ENCODE results near the gene CGB1.
A peak's percentile ranks its signal among the peaks of the same experiment; 100 is the strongest.
"Not testable (repeated sequence)": the region's sequence is repeated elsewhere in the genome, so short reads cannot be mapped to it uniquely, and the experiment has no call there.

CGB1 gene

GRCh38 chr19:49056101-49056901 lies 19.6 kb upstream of the CGB1 start:
- Mint-ChIP-seq H3K4me3 (peak overlapping the region; percentile 76 to 78 (median 77)), H3K27ac (no peak overlapping the region), H3K36me3 (ENCODE audit: low read depth) (no peaks in the 10 kb centered on the region), H3K9me3 (no peaks in the 10 kb centered on the region), H3K4me1 (peaks cover 16% of the 10 kb centered on the region), H3K27me3 (ENCODE audit: low read depth) (peaks cover 71% of the 10 kb centered on the region)
- peak in 2 of 3 experiments; percentile 16 to 32 for TF ChIP-seq CTCF (IDR thresholded peaks at IDR 0.05; ENCODE audit: unreplicated experiment in 3 of 3)

GRCh38 chr19:49050376-49051033 lies 13.8 kb upstream of the CGB1 start:
- H3K27ac Mint-ChIP-seq; H3K36me3 Mint-ChIP-seq (ENCODE audit: low read depth); H3K4me3 Mint-ChIP-seq; H3K9me3 Mint-ChIP-seq; H3K4me1 Mint-ChIP-seq: not testable (repeated sequence)
- H3K27me3 Mint-ChIP-seq (ENCODE audit: low read depth): peaks cover 25% of the 10 kb centered on the region

- H3K4me1 Mint-ChIP-seq; H3K27ac Mint-ChIP-seq; H3K9me3 Mint-ChIP-seq; H3K4me3 Mint-ChIP-seq; H3K36me3 Mint-ChIP-seq (ENCODE audit: low read depth): not testable (repeated sequence)
- peaks cover 20% of the 10 kb centered on the region for H3K27me3 Mint-ChIP-seq (ENCODE audit: low read depth)
Measured at GRCh38 chr19:49049834-49050233, 13.1 kb upstream of the CGB1 start.

- not testable (repeated sequence) for H3K4me1 Mint-ChIP-seq; H3K36me3 Mint-ChIP-seq (ENCODE audit: low read depth); H3K4me3 Mint-ChIP-seq; H3K9me3 Mint-ChIP-seq; H3K27ac Mint-ChIP-seq
- peaks cover 17% of the 10 kb centered on the region for H3K27me3 Mint-ChIP-seq (ENCODE audit: low read depth)
Measured at GRCh38 chr19:49049011-49049410, 12.3 kb upstream of the CGB1 start, which contains the start of gene CGB8. CGB8 (minus strand) TSS chr19:49049111; CDS start chr19:49048739, 372 bp downstream.

- not testable (repeated sequence) for H3K4me1 Mint-ChIP-seq; H3K9me3 Mint-ChIP-seq; H3K27ac Mint-ChIP-seq; H3K4me3 Mint-ChIP-seq; H3K27me3 Mint-ChIP-seq (ENCODE audit: low read depth); H3K36me3 Mint-ChIP-seq (ENCODE audit: low read depth)
Measured at GRCh38 chr19:49043548-49043947, 6.9 kb upstream of the CGB1 start, which contains the start of gene CGB5. CGB5 (plus strand) TSS chr19:49043848; CDS start chr19:49044210, 362 bp downstream.

- H3K4me3 Mint-ChIP-seq; H3K27ac Mint-ChIP-seq; H3K36me3 Mint-ChIP-seq (ENCODE audit: low read depth); H3K4me1 Mint-ChIP-seq; H3K27me3 Mint-ChIP-seq (ENCODE audit: low read depth); H3K9me3 Mint-ChIP-seq: not testable (repeated sequence)
Measured at GRCh38 chr19:49042666-49043065, 6.0 kb upstream of the CGB1 start.

GRCh38 chr19:49042177-49042576 lies 5.5 kb upstream of the CGB1 start:
- Mint-ChIP-seq H3K4me1 (no peaks in the 10 kb centered on the region), H3K4me3 (no peak overlapping the region), H3K27ac (no peak overlapping the region), H3K27me3 (ENCODE audit: low read depth) (peaks cover 4% of the 10 kb centered on the region), H3K36me3 (ENCODE audit: low read depth) (no peaks in the 10 kb centered on the region), H3K9me3 (no peaks in the 10 kb centered on the region)
- TF ChIP-seq CTCF (IDR thresholded peaks at IDR 0.05; ENCODE audit: unreplicated experiment in 3 of 3): no peak

GRCh38 chr19:49039736-49040135 lies 3.0 kb upstream of the CGB1 start:
- not testable (repeated sequence) for H3K36me3 Mint-ChIP-seq (ENCODE audit: low read depth); H3K4me3 Mint-ChIP-seq; H3K27me3 Mint-ChIP-seq (ENCODE audit: low read depth); H3K27ac Mint-ChIP-seq; H3K9me3 Mint-ChIP-seq; H3K4me1 Mint-ChIP-seq

- H3K4me1 Mint-ChIP-seq; H3K27ac Mint-ChIP-seq; H3K9me3 Mint-ChIP-seq; H3K4me3 Mint-ChIP-seq; H3K36me3 Mint-ChIP-seq (ENCODE audit: low read depth): not testable (repeated sequence)
- peaks cover 13% of the 10 kb centered on the region for H3K27me3 Mint-ChIP-seq (ENCODE audit: low read depth)
Measured at GRCh38 chr19:49038557-49039276, 2.0 kb upstream of the CGB1 start.

GRCh38 chr19:49038111-49038510 lies 1.4 kb upstream of the CGB1 start:
- not testable (repeated sequence) for H3K4me3 Mint-ChIP-seq; H3K9me3 Mint-ChIP-seq; H3K27ac Mint-ChIP-seq; H3K4me1 Mint-ChIP-seq; H3K36me3 Mint-ChIP-seq (ENCODE audit: low read depth)
- peaks cover 12% of the 10 kb centered on the region for H3K27me3 Mint-ChIP-seq (ENCODE audit: low read depth)

Measured in nephron (organoid).